ENCODE results near the gene DLL4.

GRCh38 chr15:40938536-40938870 lies 9.4 kb downstream of the DLL4 start:
- TF ChIP-seq TAF1 (IDR thresholded peaks at IDR 0.05; ENCODE audit: borderline replicate concordance, insufficient read depth, low read length) (no peak), POLR2AphosphoS5 (IDR thresholded peaks at IDR 0.05; ENCODE audit: low read depth, low read length) (no peak), FOXP2 (optimal IDR thresholded peaks at IDR 0.05; ENCODE audit: borderline replicate concordance, extremely low read depth, extremely low read length, insufficient read depth) (no peak)
